ENCODE data around the gene CHAT.

DNA sequence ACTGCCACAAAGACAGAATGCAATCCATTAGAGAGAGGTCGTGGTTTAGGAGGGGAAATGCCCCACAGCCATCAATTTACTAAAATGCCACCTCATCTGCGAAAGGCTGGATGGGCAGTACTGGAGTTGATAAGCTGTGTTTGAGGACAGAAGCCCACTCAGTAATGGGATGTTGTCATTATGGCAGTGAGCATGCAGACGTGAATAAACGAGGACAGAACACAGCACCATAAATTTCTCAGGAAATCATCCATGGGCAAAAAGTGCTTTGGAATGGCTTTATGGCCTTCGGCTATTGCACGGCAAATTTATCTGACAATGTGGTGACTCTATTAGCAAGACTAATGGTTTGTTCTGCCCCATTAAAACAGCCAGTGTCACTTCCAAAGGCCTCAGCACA is 49.8 kb downstream of the CHAT start:
- TF ChIP-seq, protein P1, sequence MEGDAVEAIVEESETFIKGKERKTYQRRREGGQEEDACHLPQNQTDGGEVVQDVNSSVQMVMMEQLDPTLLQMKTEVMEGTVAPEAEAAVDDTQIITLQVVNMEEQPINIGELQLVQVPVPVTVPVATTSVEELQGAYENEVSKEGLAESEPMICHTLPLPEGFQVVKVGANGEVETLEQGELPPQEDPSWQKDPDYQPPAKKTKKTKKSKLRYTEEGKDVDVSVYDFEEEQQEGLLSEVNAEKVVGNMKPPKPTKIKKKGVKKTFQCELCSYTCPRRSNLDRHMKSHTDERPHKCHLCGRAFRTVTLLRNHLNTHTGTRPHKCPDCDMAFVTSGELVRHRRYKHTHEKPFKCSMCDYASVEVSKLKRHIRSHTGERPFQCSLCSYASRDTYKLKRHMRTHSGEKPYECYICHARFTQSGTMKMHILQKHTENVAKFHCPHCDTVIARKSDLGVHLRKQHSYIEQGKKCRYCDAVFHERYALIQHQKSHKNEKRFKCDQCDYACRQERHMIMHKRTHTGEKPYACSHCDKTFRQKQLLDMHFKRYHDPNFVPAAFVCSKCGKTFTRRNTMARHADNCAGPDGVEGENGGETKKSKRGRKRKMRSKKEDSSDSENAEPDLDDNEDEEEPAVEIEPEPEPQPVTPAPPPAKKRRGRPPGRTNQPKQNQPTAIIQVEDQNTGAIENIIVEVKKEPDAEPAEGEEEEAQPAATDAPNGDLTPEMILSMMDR (IDR thresholded peaks at IDR 0.05 in 8 of 11, conservative IDR thresholded peaks at IDR 0.05 in 3 of 11) = no peak
- TF ChIP-seq POLR2A (IDR thresholded peaks at IDR 0.05) = no peak
- TF ChIP-seq POLR2AphosphoS5 (IDR thresholded peaks at IDR 0.05) = no peak

All from spleen (tissue), 7 donors.